ENCODE results near the gene TMEM259.

DNA sequence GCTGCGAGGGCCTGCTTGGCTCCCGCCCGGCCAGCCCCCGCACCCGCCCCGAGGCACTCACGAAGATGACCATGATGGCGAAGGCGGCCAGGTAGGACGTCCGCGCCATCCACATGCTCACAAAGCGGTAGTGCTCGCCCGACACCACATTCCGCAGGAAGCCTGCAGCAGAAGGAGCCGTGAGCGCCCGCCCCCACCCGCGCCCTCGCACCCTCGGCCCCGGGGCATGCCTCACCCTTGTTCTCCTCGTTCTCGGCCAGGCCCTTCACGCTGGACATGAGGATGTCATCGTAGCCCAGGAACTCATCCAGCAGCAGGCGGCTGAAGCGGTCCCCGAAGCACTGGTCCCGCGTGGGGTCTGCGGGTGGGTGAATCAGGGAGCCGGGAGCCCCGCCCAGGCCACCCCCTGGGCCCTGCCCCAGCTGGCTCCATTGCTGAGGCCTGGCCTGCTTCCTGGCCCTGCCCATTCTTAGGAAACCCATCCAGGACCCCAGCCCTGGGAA lies 9.0 kb downstream of the TMEM259 start:
- TF ChIP-seq GATA3 (IDR thresholded peaks at IDR 0.05; ENCODE audit: low read depth, low read length) (no peak), GATA2 (IDR thresholded peaks at IDR 0.05; ENCODE audit: low read depth, low read length) (no peak)
